ENCODE results near the gene ORM1.

Gene ORM1

GRCh38 chr9:114288193-114289091, 34.5 kb upstream of the ORM1 start:
- DNase-seq = no peak

GRCh38 chr9:114289106-114289505, 33.8 kb upstream of the ORM1 start:
- DNase-seq = no peak

GRCh38 chr9:114289571-114290481, 33.1 kb upstream of the ORM1 start:
- DNase-seq = no peak

GRCh38 chr9:114290561-114290986, 32.3 kb upstream of the ORM1 start:
- DNase-seq = no peak

- DNase-seq = peak; percentile 69
Observed at GRCh38 chr9:114291064-114291474, 31.8 kb upstream of the ORM1 start.

- DNase-seq = no peak
Observed at GRCh38 chr9:114291886-114292590, 30.9 kb upstream of the ORM1 start.

- DNase-seq = no peak
Observed at GRCh38 chr9:114294664-114295063, 28.2 kb upstream of the ORM1 start.

GRCh38 chr9:114296338-114296737, 26.6 kb upstream of the ORM1 start:
- DNase-seq = no peak

GRCh38 chr9:114299286-114300152, 23.4 kb upstream of the ORM1 start:
- DNase-seq = no peak

GRCh38 chr9:114300153-114300845, 22.6 kb upstream of the ORM1 start:
- no peak for DNase-seq

GRCh38 chr9:114300846-114301797, 21.8 kb upstream of the ORM1 start:
- DNase-seq = no peak

- DNase-seq = no peak
Observed at GRCh38 chr9:114301798-114302565, 20.9 kb upstream of the ORM1 start.

GRCh38 chr9:114302727-114303126, 20.2 kb upstream of the ORM1 start:
- no peak for DNase-seq

GRCh38 chr9:114303571-114303970, 19.3 kb upstream of the ORM1 start:
- no peak for DNase-seq

- no peak for DNase-seq
Observed at GRCh38 chr9:114303977-114304376, 18.9 kb upstream of the ORM1 start.

- no peak for DNase-seq
Observed at GRCh38 chr9:114304416-114305188, 18.3 kb upstream of the ORM1 start.

- DNase-seq = no peak
Observed at GRCh38 chr9:114307899-114308267, 15.0 kb upstream of the ORM1 start.

- DNase-seq = no peak
Observed at GRCh38 chr9:114308361-114308950, 14.4 kb upstream of the ORM1 start.
